Parathyroid adenoma (tissue), 2 donors: Measurements from ENCODE around the gene COL4A1.

Source experiments
- H2AFZ ChIP-seq: fragments of 300-600 bp; sonication (generic); one replicate; pipeline ENCODE4 v1.7.0; 2017; ENCODE audit warnings: antibody characterized with exemption, mild to moderate bottlenecking
- H3K27ac ChIP-seq: fragments of 300-600 bp; sonication (generic); one replicate; pipeline ENCODE4 v1.7.0; 2017
- H3K27me3 ChIP-seq: fragments of 300-600 bp; sonication (generic); one replicate; pipeline ENCODE4 v1.7.0; 2017; ENCODE audit warnings: low read length; ENCODE audit not compliant: control insufficient read depth, insufficient read depth
- H3K36me3 ChIP-seq: fragments of 300-600 bp; sonication (generic); one replicate; pipeline ENCODE4 v1.7.0; 2017; ENCODE audit warnings: low read length; ENCODE audit not compliant: control insufficient read depth, insufficient read depth
- H3K4me1 ChIP-seq: fragments of 300-600 bp; sonication (generic); one replicate; pipeline ENCODE4 v1.7.0; 2017; ENCODE audit warnings: control low read depth
- H3K4me2 ChIP-seq: fragments of 300-600 bp; sonication (generic); one replicate; pipeline ENCODE4 v1.7.0; 2017; ENCODE audit warnings: low read length
- H3K4me3 ChIP-seq: fragments of 300-600 bp; sonication (generic); one replicate; pipeline ENCODE4 v1.7.0; 2017; ENCODE audit warnings: low read depth, low read length
- H3K79me2 ChIP-seq: fragments of 300-600 bp; sonication (generic); one replicate; pipeline ENCODE4 v1.7.0; 2017; ENCODE audit warnings: control low read depth
- H3K9ac ChIP-seq: fragments of 300-600 bp; sonication (generic); one replicate; pipeline ENCODE4 v1.7.0; 2017; ENCODE audit warnings: mild to moderate bottlenecking
- H3K9me3 ChIP-seq: fragments of 300-600 bp; sonication (generic); one replicate; pipeline ENCODE4 v1.7.0; 2017; ENCODE audit warnings: low read length; ENCODE audit not compliant: control insufficient read depth
- TF ChIP-seq, protein P1 (sequence below): fragments of 300-600 bp; sonication (generic); IDR thresholded peaks from one replicate; pipeline ENCODE4 v1.7.0; 2017; ENCODE audit warnings: antibody characterized with exemption, mild to moderate bottlenecking
- donor health status: primary hyperparathyroidism.

Gene COL4A1

GRCh38 chr13:110300090-110300815 lies 6.7 kb downstream of the COL4A1 start:
- H3K27me3 ChIP-seq, result no peaks in the 10 kb centered on the region
- H3K4me2 ChIP-seq, result no peak overlapping the region
- no peak overlapping the region for H3K4me3 ChIP-seq
- H3K27ac ChIP-seq, result no peak overlapping the region
- H3K9me3 ChIP-seq, result no peaks in the 10 kb centered on the region
- no peaks in the 10 kb centered on the region for H3K36me3 ChIP-seq
- H2AFZ ChIP-seq, result no peak overlapping the region
- TF ChIP-seq, protein P1, sequence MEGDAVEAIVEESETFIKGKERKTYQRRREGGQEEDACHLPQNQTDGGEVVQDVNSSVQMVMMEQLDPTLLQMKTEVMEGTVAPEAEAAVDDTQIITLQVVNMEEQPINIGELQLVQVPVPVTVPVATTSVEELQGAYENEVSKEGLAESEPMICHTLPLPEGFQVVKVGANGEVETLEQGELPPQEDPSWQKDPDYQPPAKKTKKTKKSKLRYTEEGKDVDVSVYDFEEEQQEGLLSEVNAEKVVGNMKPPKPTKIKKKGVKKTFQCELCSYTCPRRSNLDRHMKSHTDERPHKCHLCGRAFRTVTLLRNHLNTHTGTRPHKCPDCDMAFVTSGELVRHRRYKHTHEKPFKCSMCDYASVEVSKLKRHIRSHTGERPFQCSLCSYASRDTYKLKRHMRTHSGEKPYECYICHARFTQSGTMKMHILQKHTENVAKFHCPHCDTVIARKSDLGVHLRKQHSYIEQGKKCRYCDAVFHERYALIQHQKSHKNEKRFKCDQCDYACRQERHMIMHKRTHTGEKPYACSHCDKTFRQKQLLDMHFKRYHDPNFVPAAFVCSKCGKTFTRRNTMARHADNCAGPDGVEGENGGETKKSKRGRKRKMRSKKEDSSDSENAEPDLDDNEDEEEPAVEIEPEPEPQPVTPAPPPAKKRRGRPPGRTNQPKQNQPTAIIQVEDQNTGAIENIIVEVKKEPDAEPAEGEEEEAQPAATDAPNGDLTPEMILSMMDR, result no peak
- H3K9ac ChIP-seq, result no peak overlapping the region
- H3K79me2 ChIP-seq, result no peaks in the 10 kb centered on the region
- no peaks in the 10 kb centered on the region for H3K4me1 ChIP-seq

GRCh38 chr13:110299283-110299840 lies 7.6 kb downstream of the COL4A1 start:
- no peak overlapping the region for H3K4me2 ChIP-seq
- H3K36me3 ChIP-seq, result no peaks in the 10 kb centered on the region
- no peaks in the 10 kb centered on the region for H3K27me3 ChIP-seq
- H3K4me3 ChIP-seq, result no peak overlapping the region
- no peak overlapping the region for H3K27ac ChIP-seq
- H3K9me3 ChIP-seq, result no peaks in the 10 kb centered on the region
- no peak overlapping the region for H3K9ac ChIP-seq
- H3K4me1 ChIP-seq, result no peaks in the 10 kb centered on the region
- TF ChIP-seq, protein P1, result no peak
- H3K79me2 ChIP-seq, result no peaks in the 10 kb centered on the region
- no peak overlapping the region for H2AFZ ChIP-seq

DNA sequence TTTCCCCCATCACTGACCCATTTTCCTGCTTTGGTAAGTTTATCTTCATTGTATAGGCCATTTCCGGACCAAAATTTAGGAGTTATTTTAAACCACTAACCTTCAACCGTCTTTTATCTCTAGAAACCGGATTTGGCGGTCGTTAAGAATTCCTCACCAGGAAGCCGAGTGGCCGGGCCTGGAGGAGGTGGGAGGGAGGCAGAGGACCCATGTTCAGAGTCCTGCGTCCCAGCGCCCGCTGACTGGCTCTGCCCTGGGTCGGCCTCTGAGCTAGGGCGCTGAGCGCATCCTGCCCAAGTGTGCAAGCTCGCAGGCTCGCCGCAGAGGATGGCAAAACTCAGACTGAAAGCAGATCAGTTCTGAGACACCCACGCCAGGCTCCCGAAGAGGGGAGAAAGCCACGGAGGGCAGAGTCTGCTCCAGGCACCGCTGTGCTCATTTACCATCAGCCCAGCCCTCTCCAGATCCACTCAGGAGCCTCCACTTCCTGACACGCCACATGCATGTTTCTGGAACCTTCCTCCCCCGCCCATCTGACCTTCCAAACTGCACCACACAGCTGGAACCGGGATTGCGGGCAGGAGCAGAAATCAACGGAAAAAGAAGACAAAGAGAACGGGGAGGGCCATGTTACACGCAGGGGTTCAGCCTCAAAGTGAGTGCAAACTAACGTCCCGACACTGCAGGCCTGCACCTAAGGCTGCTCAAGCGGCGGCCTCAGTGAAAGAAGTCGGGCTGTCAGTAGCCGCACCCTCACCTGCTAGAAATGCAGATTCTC lies 8.3 kb downstream of the COL4A1 start:
- Histone ChIP-seq H3K36me3 (no peaks in the 10 kb centered on the region), H3K4me1 (no peaks in the 10 kb centered on the region), H3K4me2 (peak overlapping the region; percentile 17), H3K9me3 (no peaks in the 10 kb centered on the region), H3K4me3 (no peak overlapping the region), H2AFZ (no peak overlapping the region), H3K9ac (no peak overlapping the region), H3K27ac (peak overlapping the region; percentile 41), H3K79me2 (no peaks in the 10 kb centered on the region), H3K27me3 (no peaks in the 10 kb centered on the region)
- TF ChIP-seq, protein P1, result no peak

DNA sequence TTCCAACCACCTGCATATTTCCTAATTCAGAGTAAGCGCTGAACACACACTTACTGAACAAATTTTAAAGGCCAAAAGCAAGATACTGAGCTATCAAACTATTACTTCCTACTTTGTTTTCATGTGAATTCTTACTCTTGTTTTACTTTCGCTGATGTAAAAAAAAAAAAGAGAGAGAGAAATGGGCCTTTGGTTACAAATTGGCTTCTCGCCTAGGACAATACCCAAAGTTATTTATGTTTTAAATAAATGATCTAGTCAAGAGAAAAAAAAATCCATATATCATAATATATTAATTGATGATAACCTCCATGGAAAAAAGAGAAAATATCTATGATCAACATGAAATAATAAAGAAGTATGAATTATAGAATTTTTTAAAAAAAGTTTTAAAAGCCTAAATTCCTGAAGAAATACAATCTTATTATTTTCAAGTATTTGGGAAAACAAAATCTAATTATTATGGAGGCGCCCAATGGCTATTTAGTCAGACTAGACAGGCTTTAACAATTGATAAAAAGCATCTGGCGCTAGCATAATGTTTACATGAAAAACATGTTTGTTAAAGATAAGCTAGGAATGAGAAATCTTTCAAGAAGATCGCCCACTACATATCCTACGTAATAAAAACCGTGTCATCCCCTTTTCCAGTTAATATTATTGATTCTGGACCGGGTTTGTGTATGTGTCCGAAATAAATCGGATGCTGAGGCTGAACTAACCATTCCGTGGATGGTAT lies 9.0 kb downstream of the COL4A1 start:
- no peak overlapping the region for H3K9ac ChIP-seq
- no peaks in the 10 kb centered on the region for H3K4me1 ChIP-seq

More for the DNA sequence above, 9.0 kb downstream of the COL4A1 start:
- Histone ChIP-seq H3K4me3 (no peak overlapping the region), H3K79me2 (no peaks in the 10 kb centered on the region), H3K4me2 (no peak overlapping the region), H2AFZ (no peak overlapping the region), H3K36me3 (no peaks in the 10 kb centered on the region), H3K27me3 (no peaks in the 10 kb centered on the region), H3K9me3 (no peaks in the 10 kb centered on the region), H3K27ac (peak overlapping the region; percentile 41)
- TF ChIP-seq, protein P1, result no peak
